ENCODE results near the gene PCBP4. TPM values are rescaled to one million over a fixed set of nuclear protein-coding genes. Genes with fewer than 3 reads are reported as not detected.

Gene PCBP4
- total RNA-seq, 1 experiment from 2014 or later = 17.9 TPM

DNA sequence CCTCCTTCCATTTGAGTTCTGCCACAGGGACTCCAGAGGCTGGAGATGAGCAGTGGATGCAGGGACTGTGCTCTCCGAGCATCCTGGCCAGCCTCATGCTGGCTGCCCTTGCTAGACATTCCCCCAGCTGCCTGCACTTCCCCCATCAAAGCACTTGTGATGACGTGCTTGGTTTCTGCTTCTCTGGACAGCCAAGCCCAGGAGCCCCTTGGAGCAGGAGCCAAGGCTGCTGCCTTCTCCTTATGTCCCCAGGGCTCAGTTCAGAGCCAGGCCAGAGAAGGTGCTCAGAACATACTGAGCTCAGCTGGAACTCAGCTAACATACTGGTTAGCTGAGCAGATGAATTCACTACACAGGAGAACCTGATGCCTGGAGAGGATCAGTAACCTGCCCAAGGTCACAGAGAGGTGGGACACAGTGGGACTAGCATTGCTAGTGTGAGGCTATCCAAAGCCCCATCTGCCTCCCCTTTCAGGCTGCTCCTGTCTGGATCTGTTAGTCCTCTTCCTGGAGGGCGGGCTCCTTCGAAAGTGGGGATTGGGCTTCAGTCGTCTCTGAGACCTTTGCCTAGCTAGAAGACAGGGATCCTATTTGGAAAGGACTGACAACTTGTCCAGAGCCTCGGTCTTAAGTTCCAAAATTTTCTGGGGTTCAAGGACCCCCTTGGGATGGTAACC lies 4.3 kb downstream of the PCBP4 start:
- intact Hi-C loops (cut with micrococcal nuclease; ENCODE audit: unreplicated experiment) = no loop called here
- Histone ChIP-seq H4K20me1 (ENCODE audit: insufficient read depth) (no peaks in the 10 kb centered on the region), H3K4me2 (no peak overlapping the region), H3K4me1 (replicated peaks; ENCODE audit: insufficient read depth) (peaks cover 3% of the 10 kb centered on the region; the same call in 1 of the 2 replicates), H3K9me3 (ENCODE audit: insufficient read depth, low read depth) (no peaks in the 10 kb centered on the region), H3K27ac (no peak overlapping the region), H3K36me3 (ENCODE audit: low read depth) (no peaks in the 10 kb centered on the region), H3K9me2 (ENCODE audit: insufficient read depth) (no peaks in the 10 kb centered on the region), H3K27me3 (ENCODE audit: insufficient read depth, low read depth) (no peaks in the 10 kb centered on the region), H3K4me3 (no peak overlapping the region), H3K79me2 (ENCODE audit: low read depth) (no peaks in the 10 kb centered on the region), H3F3A (ENCODE audit: insufficient read depth, low read depth) (no peaks in the 10 kb centered on the region), H2AFZ (no peak overlapping the region)
- POLR2A ChIA-PET (ENCODE audit: unreplicated experiment) = no interaction called here
- CTCF ChIA-PET = interaction anchor here (0.6 kb wide), 1 partner anchor 188 kb away, joined by 3 read pairs; no protein-coding TSS in a partner anchor
- DNase-seq = no peak
- BruUV-seq (replicated peaks) = no TSS peak
- TF ChIP-seq CTCF (conservative IDR thresholded peaks at IDR 0.05) (no peak), EZH2 (IDR thresholded peaks at IDR 0.05; ENCODE audit: low read depth) (no peak)

DNA sequence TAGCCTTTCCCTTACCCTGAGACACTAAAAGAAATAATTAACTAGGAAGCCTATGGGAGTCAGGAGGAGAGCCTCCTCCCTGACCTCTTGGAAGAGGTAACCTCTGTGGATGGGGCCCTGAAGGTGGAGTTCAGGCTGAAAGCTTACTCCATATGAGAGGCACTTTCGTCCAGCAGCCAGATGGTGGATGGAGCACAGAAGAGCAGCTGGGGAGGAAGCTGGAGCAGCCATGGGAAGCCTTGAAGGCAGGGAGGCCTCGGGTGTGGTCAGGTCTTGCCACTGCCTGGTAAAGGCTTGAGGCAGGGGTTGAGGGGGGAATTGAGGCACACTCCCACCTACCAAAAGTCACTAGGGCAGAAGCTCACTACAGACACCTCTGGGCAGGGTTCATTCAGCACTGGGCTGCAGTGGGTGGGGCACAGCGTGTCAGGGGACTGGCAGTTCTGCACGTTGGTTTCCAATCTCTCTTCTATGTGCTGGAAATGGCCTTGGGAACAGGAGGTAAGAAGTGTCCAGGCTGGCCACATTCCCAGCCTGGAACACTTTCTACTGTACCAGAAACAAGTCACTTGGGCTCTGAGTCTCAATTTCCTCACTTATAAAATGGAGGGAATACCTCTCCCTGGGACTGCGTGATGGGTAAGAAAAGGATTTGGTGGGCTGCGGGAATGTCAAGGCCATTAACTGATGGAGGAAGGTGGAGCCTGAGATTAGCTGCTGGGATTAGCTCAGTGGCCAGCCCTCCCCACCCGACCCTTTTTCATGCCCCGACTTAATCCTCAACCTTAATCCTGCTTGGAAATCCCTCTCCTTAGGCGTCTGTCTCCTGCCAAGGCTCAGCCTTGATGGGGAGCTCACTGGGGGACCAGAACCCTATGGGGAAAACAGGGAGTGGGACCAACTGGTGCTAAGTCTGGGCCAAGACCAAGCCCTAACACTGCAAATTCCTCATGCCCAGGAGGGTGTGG lies 5.4 kb downstream of the PCBP4 start:
- Histone ChIP-seq H3K4me2 (no peak overlapping the region), H3F3A (ENCODE audit: insufficient read depth, low read depth) (no peaks in the 10 kb centered on the region), H3K27me3 (ENCODE audit: insufficient read depth, low read depth) (no peaks in the 10 kb centered on the region), H3K9me3 (ENCODE audit: insufficient read depth, low read depth) (no peaks in the 10 kb centered on the region), H2AFZ (no peak overlapping the region), H3K79me2 (ENCODE audit: low read depth) (no peaks in the 10 kb centered on the region), H3K9me2 (ENCODE audit: insufficient read depth) (no peaks in the 10 kb centered on the region), H4K20me1 (ENCODE audit: insufficient read depth) (no peaks in the 10 kb centered on the region), H3K36me3 (ENCODE audit: low read depth) (no peaks in the 10 kb centered on the region), H3K4me3 (no peak overlapping the region), H3K4me1 (replicated peaks; ENCODE audit: insufficient read depth) (no peaks in the 10 kb centered on the region), H3K27ac (no peak overlapping the region)
- no peak for TF ChIP-seq EZH2 (IDR thresholded peaks at IDR 0.05; ENCODE audit: low read depth)
- no peak for TF ChIP-seq CTCF (conservative IDR thresholded peaks at IDR 0.05)
- intact Hi-C loops (cut with micrococcal nuclease; ENCODE audit: unreplicated experiment) = no loop called here
- DNase-seq = no peak
- CTCF ChIA-PET = interaction anchor here (0.6 kb wide), 1 partner anchor 189 kb away, joined by 3 read pairs; no protein-coding TSS in a partner anchor
- BruUV-seq (replicated peaks) = no TSS peak
- POLR2A ChIA-PET (ENCODE audit: unreplicated experiment) = no interaction called here

- Histone ChIP-seq H3K4me1 (replicated peaks; ENCODE audit: insufficient read depth) (no peaks in the 10 kb centered on the region), H3F3A (ENCODE audit: insufficient read depth, low read depth) (no peaks in the 10 kb centered on the region), H3K79me2 (ENCODE audit: low read depth) (no peaks in the 10 kb centered on the region), H4K20me1 (ENCODE audit: insufficient read depth) (no peaks in the 10 kb centered on the region), H3K36me3 (ENCODE audit: low read depth) (no peaks in the 10 kb centered on the region), H3K9me2 (ENCODE audit: insufficient read depth) (no peaks in the 10 kb centered on the region), H3K4me3 (no peak overlapping the region), H3K27me3 (ENCODE audit: insufficient read depth, low read depth) (no peaks in the 10 kb centered on the region), H3K9me3 (ENCODE audit: insufficient read depth, low read depth) (no peaks in the 10 kb centered on the region), H2AFZ (no peak overlapping the region), H3K27ac (no peak overlapping the region), H3K4me2 (no peak overlapping the region)
- POLR2A ChIA-PET (ENCODE audit: unreplicated experiment) = no interaction called here
- TF ChIP-seq CTCF (conservative IDR thresholded peaks at IDR 0.05) (no peak), EZH2 (IDR thresholded peaks at IDR 0.05; ENCODE audit: low read depth) (no peak)
- BruUV-seq (replicated peaks) = no TSS peak
- no peak for DNase-seq
- intact Hi-C loops (cut with micrococcal nuclease; ENCODE audit: unreplicated experiment) = no loop called here
- CTCF ChIA-PET = no interaction called here
These were observed 6.2 kb downstream of the PCBP4 start for GRCh38 chr3:51961011-51961410.

Data from PC-9 (cell line).